ENCODE results near the gene TOMM40. TPM values are rescaled to one million over a fixed set of nuclear protein-coding genes. Genes with fewer than 3 reads are reported as not detected.

The TOMM40 gene
- polyA plus RNA-seq, 1 experiment, result 21.7 TPM

DNA sequence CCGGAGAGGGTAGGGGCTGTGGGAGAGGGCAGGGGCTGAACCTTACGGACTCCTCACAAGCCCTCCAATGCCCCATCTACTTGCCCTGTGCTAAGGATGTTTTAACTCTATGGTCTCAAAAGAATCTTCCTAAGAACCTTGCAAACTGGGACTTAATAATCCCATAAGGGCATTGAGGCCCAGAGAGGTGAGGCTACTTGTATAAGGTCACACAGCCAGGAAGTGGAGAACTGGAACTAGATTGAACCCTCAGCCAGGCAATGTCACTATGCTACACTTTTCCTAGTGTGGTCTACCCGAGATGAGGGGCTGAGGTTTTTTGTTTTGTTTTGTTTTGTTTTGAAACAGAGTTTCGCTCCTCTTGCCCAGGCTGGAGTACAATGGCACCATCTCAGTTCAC, 40.5 kb downstream of the TOMM40 start:
- Histone ChIP-seq H3K9me3 (ENCODE audit: control insufficient read depth, insufficient read depth, low read length) (no peaks in the 10 kb centered on the region), H3K27me3 (ENCODE audit: control insufficient read depth, insufficient read depth, low read length) (no peaks in the 10 kb centered on the region), H3K4me3 (ENCODE audit: low read depth, low read length) (no peak overlapping the region), H3K27ac (ENCODE audit: low read depth, low read length) (no peak overlapping the region)
- TF ChIP-seq, protein P1, sequence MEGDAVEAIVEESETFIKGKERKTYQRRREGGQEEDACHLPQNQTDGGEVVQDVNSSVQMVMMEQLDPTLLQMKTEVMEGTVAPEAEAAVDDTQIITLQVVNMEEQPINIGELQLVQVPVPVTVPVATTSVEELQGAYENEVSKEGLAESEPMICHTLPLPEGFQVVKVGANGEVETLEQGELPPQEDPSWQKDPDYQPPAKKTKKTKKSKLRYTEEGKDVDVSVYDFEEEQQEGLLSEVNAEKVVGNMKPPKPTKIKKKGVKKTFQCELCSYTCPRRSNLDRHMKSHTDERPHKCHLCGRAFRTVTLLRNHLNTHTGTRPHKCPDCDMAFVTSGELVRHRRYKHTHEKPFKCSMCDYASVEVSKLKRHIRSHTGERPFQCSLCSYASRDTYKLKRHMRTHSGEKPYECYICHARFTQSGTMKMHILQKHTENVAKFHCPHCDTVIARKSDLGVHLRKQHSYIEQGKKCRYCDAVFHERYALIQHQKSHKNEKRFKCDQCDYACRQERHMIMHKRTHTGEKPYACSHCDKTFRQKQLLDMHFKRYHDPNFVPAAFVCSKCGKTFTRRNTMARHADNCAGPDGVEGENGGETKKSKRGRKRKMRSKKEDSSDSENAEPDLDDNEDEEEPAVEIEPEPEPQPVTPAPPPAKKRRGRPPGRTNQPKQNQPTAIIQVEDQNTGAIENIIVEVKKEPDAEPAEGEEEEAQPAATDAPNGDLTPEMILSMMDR (IDR thresholded peaks at IDR 0.05; ENCODE audit: low read depth, low read length), result no peak
- ChIA-PET CTCF (no interaction called here), POLR2A (interaction anchor here (0.7 kb wide), 1 partner anchor 275 kb away, joined by 3 read pairs; no protein-coding TSS in a partner anchor)
- DNase-seq (ENCODE audit: low read depth, low spot score), result no peak

DNA sequence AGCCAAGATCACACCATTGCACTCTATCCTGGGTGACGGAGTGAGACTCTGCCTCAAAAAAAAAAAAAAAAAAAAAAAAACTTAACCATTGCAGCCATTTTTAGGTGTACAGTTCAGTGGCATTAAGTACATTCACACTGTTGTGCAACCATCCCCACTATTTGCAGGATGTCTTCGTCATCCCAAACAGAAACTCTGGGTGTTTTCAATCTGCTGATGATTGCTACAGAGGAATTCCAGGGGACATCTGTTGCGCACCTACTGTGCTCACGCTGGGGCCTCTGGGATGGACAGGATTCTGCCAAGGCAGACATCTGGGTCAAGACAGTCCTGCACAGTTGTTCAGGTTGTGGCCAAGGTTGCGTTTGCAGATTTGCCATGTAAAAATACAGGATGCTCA, 48.6 kb downstream of the TOMM40 start:
- Histone ChIP-seq H3K4me3 (ENCODE audit: low read depth, low read length) (no peak overlapping the region), H3K9me3 (ENCODE audit: control insufficient read depth, insufficient read depth, low read length) (no peaks in the 10 kb centered on the region), H3K27me3 (ENCODE audit: control insufficient read depth, insufficient read depth, low read length) (no peaks in the 10 kb centered on the region), H3K27ac (ENCODE audit: low read depth, low read length) (no peak overlapping the region)
- TF ChIP-seq, protein P1 (IDR thresholded peaks at IDR 0.05; ENCODE audit: low read depth, low read length), result no peak
- ChIA-PET CTCF (no interaction called here), POLR2A (no interaction called here)
- DNase-seq (ENCODE audit: low read depth, low spot score), result no peak

DNA sequence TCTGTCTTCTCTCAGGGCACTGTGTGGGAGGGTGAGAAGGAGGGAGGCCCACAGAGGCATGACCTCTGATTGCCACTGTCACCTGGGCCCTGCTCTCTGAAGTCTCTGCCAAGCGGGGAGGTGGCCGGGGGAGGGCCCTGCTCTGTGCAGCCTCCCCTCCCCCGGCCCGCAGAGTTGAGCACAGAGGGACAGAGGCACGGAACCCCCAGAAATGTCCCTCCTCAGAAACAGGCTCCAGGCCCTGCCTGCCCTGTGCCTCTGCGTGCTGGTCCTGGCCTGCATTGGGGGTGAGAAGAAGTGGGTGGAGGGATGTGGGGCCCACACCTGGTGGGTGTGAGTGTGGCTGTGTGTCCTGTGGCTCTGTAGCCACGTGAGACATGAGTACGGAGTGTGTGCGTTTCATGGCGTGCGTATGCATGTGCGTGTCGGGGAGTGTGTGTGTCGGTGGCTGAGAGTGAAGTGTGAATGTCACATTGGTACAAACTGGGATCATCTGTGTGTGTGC, 51.1 kb downstream of the TOMM40 start, which contains the start of gene APOC4:
APOC4 (plus strand) TSS at position 171 of the 505 bp plus-strand sequence; CDS start at position 212, 41 bp downstream.
- CTCF ChIA-PET, result no interaction called here
- no peak for DNase-seq (ENCODE audit: low read depth, low spot score)
- POLR2A ChIA-PET, result no interaction called here
- no peaks in the 10 kb centered on the region for H3K9me3 ChIP-seq (ENCODE audit: control insufficient read depth, insufficient read depth, low read length)
- H3K27me3 ChIP-seq (ENCODE audit: control insufficient read depth, insufficient read depth, low read length), result no peaks in the 10 kb centered on the region
- TF ChIP-seq, protein P1 (IDR thresholded peaks at IDR 0.05; ENCODE audit: low read depth, low read length), result no peak
- H3K27ac ChIP-seq (ENCODE audit: low read depth, low read length), result no peak within 1 kb of the TSS
- H3K4me3 ChIP-seq (ENCODE audit: low read depth, low read length), result no peak within 1 kb of the TSS

DNA sequence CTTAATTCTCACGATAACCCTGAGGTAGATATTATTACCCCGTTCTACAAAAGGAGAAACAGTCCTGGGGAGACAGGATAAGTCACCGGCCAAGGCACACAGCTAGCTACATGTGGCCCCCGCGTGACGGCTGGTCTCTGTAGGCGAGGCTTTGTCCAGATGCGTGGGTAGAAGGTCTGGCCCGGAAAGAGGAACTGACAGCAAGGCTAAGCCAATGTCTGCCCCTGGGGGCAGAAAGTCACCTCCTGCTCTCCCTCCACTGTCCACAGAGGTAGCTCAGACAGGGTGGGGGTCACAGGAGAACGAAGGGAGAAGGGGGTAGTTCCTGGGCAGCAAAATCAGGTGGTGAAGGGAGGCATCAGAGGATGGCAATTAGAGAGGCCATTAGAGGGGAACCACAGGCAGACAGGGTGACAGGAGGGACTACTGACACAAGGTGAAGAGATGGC, 52.8 kb downstream of the TOMM40 start:
- H3K27me3 ChIP-seq (ENCODE audit: control insufficient read depth, insufficient read depth, low read length), result no peaks in the 10 kb centered on the region
- no peak overlapping the region for H3K4me3 ChIP-seq (ENCODE audit: low read depth, low read length)
- ChIA-PET CTCF (no interaction called here), POLR2A (no interaction called here)
- H3K27ac ChIP-seq (ENCODE audit: low read depth, low read length), result no peak overlapping the region
- H3K9me3 ChIP-seq (ENCODE audit: control insufficient read depth, insufficient read depth, low read length), result no peaks in the 10 kb centered on the region
- TF ChIP-seq, protein P1 (IDR thresholded peaks at IDR 0.05; ENCODE audit: low read depth, low read length), result no peak
- no peak for DNase-seq (ENCODE audit: low read depth, low spot score)

DNA sequence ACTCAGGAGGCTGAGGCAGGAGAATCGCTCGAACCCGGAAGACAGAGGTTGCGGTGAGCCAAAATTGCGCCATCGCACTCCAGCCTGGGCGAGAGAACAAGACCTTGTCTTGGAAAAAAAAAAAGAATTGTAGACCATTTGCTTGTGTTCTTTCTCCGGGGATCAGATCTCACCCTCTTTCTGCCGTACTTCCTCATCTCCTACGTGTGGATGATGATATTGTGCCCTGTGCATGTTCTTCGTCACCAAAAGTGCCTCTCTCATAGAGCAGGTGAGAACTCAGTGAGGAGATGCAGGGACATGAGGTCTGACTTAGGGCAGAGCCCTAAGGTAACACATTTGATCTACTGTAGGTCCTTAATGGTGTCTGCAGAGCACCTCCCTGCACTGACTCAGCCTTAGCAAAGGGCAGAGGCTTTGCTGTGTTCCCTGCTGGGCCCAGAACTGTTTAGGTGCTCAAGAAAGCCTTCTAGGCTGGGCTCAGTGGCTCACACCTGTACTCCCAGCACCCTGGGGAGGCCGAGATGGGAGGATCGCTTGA, 56.1 kb downstream of the TOMM40 start:
- DNase-seq (ENCODE audit: low read depth, low spot score), result no peak
- TF ChIP-seq, protein P1 (IDR thresholded peaks at IDR 0.05; ENCODE audit: low read depth, low read length), result no peak
- H3K4me3 ChIP-seq (ENCODE audit: low read depth, low read length), result no peak overlapping the region
- POLR2A ChIA-PET, result no interaction called here
- no peaks in the 10 kb centered on the region for H3K27me3 ChIP-seq (ENCODE audit: control insufficient read depth, insufficient read depth, low read length)
- H3K9me3 ChIP-seq (ENCODE audit: control insufficient read depth, insufficient read depth, low read length), result no peaks in the 10 kb centered on the region
- CTCF ChIA-PET, result interaction anchor here (0.5 kb wide), 1 partner anchor 9 kb away, joined by 4 read pairs; no protein-coding TSS in a partner anchor
- H3K27ac ChIP-seq (ENCODE audit: low read depth, low read length), result no peak overlapping the region
